Ovary (tissue), 9 donors: ENCODE data around the gene CBX8. TPM values are rescaled to one million over a fixed set of nuclear protein-coding genes. Genes with fewer than 3 reads are reported as not detected.

ENCODE experiments used
- DNase-seq, 5 donors: peaks; one replicate each; pipeline ENCODE4 v3.0.0-alpha.2; 2019 to 2020
- H3K27ac ChIP-seq, 2 donors: fragments of 200-600 bp; one replicate each; pipeline versions ENCODE4 v1.5.1 to v1.8.0; 2019 to 2022
- H3K27me3 ChIP-seq: fragments of 200-600 bp; one replicate; pipeline ENCODE4 v1.8.0; 2022
- H3K36me3 ChIP-seq: fragments of 200-600 bp; sonication (generic); one replicate; pipeline ENCODE4 v1.5.1; 2019
- H3K4me1 ChIP-seq: one replicate; pipeline ENCODE4 v1.8.1; 2013; ENCODE audit warnings: mild to moderate bottlenecking, moderate library complexity; ENCODE audit not compliant: insufficient read depth
- H3K4me3 ChIP-seq: fragments of 200-600 bp; sonication (generic); one replicate; pipeline ENCODE4 v1.5.1; 2017
- H3K9me3 ChIP-seq, 2 donors: fragments of 200-600 bp in 1 of 2; sonication (generic) in 1 of 2; one replicate each; pipeline versions ENCODE4 v1.5.1 to v1.8.1; 2013 to 2019; ENCODE audit warnings: mild to moderate bottlenecking in 1 of 2, moderate library complexity in 1 of 2
- EP300 ChIP-seq: sonication (generic); formaldehyde crosslinking; IDR thresholded peaks from one replicate; pipeline ENCODE4 v1.6.1; 2017; ENCODE audit warnings: antibody characterized with exemption
- POLR2A ChIP-seq: fragments of 450-650 bp; IDR thresholded peaks from one replicate; pipeline ENCODE4 v1.6.1; 2017; ENCODE audit warnings: antibody characterized with exemption, mild to moderate bottlenecking, moderate library complexity
- WGBS, 3 donors: extraction: QIAGEN DNeasy Blood & Tissue Kit in 1 of 3; methylation state at CpG; one replicate each; pipeline versions ENCODE4 v1.1.5 to v1.1.7; 2013 to 2017; 5-methylcytosine and 5-hydroxymethylcytosine counted together
- intact Hi-C, 4 donors: fragments of 100-400 bp; cut with DNase I; formaldehyde crosslinking; loops; one replicate each; pipeline versions ENCODE4 v1.11.0 to v1.15.1; 2022 to 2023
- polyA plus RNA-seq, 2 donors: library from polyadenylated mRNA; stranded (reverse); fragments of 200-250 nt in 1 of 2; fragments of 350-450 nt in 1 of 2; fragmentation: Illumina TruSeq in 1 of 2; extraction: RNeasy Lipid Tissue Mini Kit (QIAGEN cat#74804) in 1 of 2; gene quantifications; one replicate each; pipeline ENCODE4 v1.2.3, GENCODE V29; 2013 to 2014
- total RNA-seq, 7 donors: library from RNA; depleted of rRNA in 2 of 7; stranded (reverse); fragments of >200 nt in 2 of 7; fragmentation: NEBNext Ultra II Directional in 3 of 7; extraction: Animal tissue kit (Norgen Biotek cat#: 25700) in 3 of 7; gene quantifications; one replicate each; pipeline versions ENCODE4 v1.1.0 to v1.2.4, GENCODE V29; 2016 to 2023
- TF ChIP-seq, protein P1 (sequence below), 3 donors: fragments of 450-650 bp in 2 of 3; fragments of 200-600 bp in 1 of 3; IDR thresholded peaks; one replicate each; pipeline versions ENCODE4 v1.5.1 to v1.8.0; 2016 to 2022; ENCODE audit warnings: antibody characterized with exemption in 3 of 3, mild to moderate bottlenecking in 1 of 3
- donor health status: DM: no; HTN: no; CAD: no; lungs with moderate emphysema.
- donor health status: DM: no; HTN: no; CAD: no.
- donor health status: Bipolar disorder and iron deficiency.
- donor health status: DM: yes; HTN: yes; CAD: no.
- donor health status: DM: no; HTN: no; CAD: no.
- donor health status: DM: yes; HTN: yes; CAD: no.

Gene CBX8
- total and polyA plus RNA-seq, 9 donors, result 0.60 to 7.0 (median 3.2) TPM

DNA sequence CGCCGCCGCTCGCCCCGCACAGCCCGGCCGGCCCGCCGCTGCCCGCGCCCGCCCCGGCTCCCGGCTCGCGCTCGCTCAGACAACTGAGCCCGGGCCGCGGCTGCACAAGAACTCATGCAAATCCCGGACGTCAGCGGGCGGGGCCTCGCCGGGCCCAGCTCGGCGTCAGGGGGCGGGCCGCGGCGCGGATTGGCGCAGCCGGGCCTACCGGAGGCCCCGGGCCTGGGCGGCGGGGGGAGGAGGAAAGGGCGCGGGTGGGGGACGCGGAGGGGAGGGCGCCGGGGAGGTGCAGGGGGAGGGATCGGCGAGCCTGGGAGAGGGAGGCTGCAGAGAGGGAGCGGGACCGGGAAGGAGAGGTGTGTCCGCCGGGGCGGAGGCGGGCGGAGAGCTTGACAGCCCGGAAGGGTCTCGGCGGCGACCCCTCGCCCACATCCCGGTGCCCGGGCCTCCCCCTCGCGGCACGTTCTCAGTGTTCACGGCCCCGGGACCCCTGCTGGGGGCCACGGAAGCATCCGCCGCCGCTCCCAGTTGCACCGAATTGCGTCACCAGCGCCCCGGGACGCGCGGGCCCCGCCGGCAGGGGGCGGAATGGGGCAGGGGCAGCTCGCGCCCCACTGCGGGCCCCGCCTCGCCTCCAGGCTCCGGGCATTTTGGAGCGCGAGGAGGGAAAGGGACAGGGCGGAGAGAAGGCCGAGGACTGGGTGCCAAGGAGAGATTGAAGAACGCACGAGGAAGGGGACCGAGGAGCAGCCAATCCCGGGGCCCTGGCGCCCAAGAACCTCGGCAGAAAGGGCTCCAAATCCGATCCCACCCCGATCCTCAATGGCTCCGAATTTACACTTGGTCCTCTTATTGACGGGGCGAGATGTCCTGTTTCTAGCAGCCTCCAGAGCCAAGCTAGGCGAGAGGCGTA is 42.7 kb upstream of the CBX8 start, which contains the start of gene CBX4:
Gene CBX4 (minus strand): TSS at position 85 of the 913 bp plus-strand sequence. CDS start 189 bp downstream, outside the sequence.
- peak within 1 kb of the TSS; percentile 63 for H3K4me3 ChIP-seq
- TF ChIP-seq, protein P1, sequence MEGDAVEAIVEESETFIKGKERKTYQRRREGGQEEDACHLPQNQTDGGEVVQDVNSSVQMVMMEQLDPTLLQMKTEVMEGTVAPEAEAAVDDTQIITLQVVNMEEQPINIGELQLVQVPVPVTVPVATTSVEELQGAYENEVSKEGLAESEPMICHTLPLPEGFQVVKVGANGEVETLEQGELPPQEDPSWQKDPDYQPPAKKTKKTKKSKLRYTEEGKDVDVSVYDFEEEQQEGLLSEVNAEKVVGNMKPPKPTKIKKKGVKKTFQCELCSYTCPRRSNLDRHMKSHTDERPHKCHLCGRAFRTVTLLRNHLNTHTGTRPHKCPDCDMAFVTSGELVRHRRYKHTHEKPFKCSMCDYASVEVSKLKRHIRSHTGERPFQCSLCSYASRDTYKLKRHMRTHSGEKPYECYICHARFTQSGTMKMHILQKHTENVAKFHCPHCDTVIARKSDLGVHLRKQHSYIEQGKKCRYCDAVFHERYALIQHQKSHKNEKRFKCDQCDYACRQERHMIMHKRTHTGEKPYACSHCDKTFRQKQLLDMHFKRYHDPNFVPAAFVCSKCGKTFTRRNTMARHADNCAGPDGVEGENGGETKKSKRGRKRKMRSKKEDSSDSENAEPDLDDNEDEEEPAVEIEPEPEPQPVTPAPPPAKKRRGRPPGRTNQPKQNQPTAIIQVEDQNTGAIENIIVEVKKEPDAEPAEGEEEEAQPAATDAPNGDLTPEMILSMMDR (IDR thresholded peaks at IDR 0.05), result peak; percentile 62 to 86 (median 74)
- TF ChIP-seq EP300 (no peak), POLR2A (peak; percentile 49)
- H3K9me3 ChIP-seq, result no peaks in the 10 kb centered on the region
- no peaks in the 10 kb centered on the region for H3K27me3 ChIP-seq
- H3K27ac ChIP-seq, result peak within 1 kb of the TSS; percentile 87 to 92
- peak; percentile 95 to 96 (median 96) for DNase-seq
- peaks cover 24% of the 10 kb centered on the region for H3K4me1 ChIP-seq
- no peaks in the 10 kb centered on the region for H3K36me3 ChIP-seq
- 1 to 2% (median 1%) methylated on average over 68 to 102 of the region's 103 CpGs for WGBS, 3 donors
- intact Hi-C loops, result loop anchor here in 3 of 4 donors (5.0 to 10.0 kb wide), 5 partner anchors 42 to 153 kb away; partner anchors contain the start of gene CBX8 (in 2 of the 3)

DNA sequence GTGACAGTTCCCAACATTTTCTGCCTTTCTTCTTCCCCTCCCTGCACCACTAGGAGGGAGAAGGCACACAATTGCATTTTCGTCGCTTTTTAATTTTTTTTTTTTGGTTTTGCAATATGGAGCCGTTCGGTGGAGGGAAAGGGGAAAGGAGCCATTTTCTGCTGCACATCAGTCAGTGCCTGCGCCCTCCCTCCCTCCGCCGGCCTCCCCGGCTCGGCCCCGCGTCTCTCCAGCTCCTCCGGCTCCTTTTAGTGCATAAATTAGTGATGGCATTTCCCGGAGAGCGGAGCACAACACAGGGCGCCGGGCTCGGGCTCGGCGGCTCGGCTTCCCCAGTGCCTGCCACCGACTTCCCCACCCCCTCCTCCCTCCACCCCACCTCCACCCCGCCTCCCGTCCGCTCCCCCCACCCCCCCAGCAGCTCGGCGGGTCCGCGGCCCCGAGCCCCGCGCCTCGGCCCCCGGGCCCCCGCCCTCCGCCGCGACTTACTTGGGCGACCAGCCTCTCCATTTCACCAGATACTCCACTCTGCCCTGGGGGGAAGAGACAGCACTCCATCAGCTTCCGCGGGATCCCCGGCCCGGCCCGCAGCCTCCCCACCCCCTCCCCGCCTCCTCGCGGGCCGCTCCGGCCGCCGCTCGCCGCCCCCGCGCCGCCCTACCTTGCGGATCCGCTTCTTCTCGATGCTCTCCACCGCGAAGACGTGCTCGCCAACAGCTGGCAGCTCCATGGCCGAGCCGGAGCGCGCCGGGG is 41.8 kb upstream of the CBX8 start:
- Histone ChIP-seq H3K27ac (peak overlapping the region; percentile 87 to 92), H3K4me1 (peaks cover 21% of the 10 kb centered on the region), H3K4me3 (peak overlapping the region; percentile 63), H3K9me3 (no peaks in the 10 kb centered on the region), H3K27me3 (no peaks in the 10 kb centered on the region), H3K36me3 (no peaks in the 10 kb centered on the region)
- WGBS, 3 donors, result 1% methylated on average over 29 to 64 of the region's 67 CpGs
- no peak for TF ChIP-seq EP300
- TF ChIP-seq, protein P1 (IDR thresholded peaks at IDR 0.05), result peak in 1 of 3 donors; percentile 20
- peak; percentile 23 for TF ChIP-seq POLR2A
- intact Hi-C loops, result no loop called here
- peak; percentile 41 to 73 (median 60) for DNase-seq

DNA sequence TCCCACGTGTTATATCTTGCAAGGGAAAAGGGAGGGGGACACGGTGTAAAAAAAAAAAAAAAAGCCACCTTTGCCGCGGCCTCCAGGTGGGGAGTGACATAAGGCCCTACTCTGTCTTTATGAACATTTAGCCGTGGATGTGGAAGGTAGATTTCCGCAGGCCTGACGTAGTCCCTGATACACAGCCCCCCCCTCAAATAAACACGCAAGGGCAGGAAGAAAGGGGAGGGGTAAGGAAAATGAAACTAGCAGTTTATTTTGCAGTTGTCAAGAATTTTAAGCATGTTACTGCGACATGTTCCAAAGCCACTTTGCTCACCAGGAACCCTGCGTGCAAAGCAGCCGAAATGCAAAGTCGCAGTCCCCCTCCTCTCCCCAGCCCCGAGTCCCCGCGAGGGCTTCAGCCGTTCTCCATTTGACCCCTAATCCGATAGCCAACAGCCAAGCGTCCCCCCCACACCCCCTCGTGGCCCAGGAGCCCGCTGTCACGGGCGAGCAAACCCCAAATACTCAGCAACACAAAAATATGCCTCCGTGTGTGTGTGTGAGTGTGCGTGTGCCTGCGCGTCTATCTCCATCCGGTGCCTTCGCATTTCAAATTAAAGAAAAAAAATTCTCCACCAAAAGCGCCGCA is 41.1 kb upstream of the CBX8 start:
- 3 to 5% (median 4%) methylated on average over 30 of the region's 30 CpGs for WGBS, 3 donors
- intact Hi-C loops, result no loop called here
- no peaks in the 10 kb centered on the region for H3K9me3 ChIP-seq
- H3K27me3 ChIP-seq, result no peaks in the 10 kb centered on the region
- peak overlapping the region in 1 of 2 donors; percentile 87 for H3K27ac ChIP-seq
- peak overlapping the region; percentile 63 for H3K4me3 ChIP-seq
- no peaks in the 10 kb centered on the region for H3K36me3 ChIP-seq
- DNase-seq, result peak; percentile 20 to 57 (median 55)
- TF ChIP-seq EP300 (no peak), POLR2A (no peak)
- TF ChIP-seq, protein P1 (IDR thresholded peaks at IDR 0.05), result no peak
- peaks cover 21% of the 10 kb centered on the region for H3K4me1 ChIP-seq
